RWPE1 (cell line): ENCODE results near the gene FBP1.

ENCODE experiments used
- CTCF ChIA-PET: fragments of 350-600 bp; sonication (Branson Sonifier 250); formaldehyde crosslinking; extraction: SDS; loops from one replicate; lab custom pipeline; 2021; lab: Yijun Ruan, JAX
- POLR2A ChIA-PET: fragments of 400-600 bp; formaldehyde crosslinking; extraction: SDS; loops from one replicate; lab custom pipeline; 2020; ENCODE audit warnings: antibody characterized with exemption; ENCODE audit not compliant: low non-redundant PET; lab: Yijun Ruan, JAX
- DNase-seq: peaks from one replicate; pipeline ENCODE4 v3.0.0; 2012; ENCODE audit warnings: low spot score
- H3K27ac ChIP-seq: fragments of 450-650 bp; 2 replicates; pipeline ENCODE4 v1.5.1; 2017
- CTCF ChIP-seq: fragments of 450-650 bp; conservative IDR thresholded peaks from 2 replicates; pipeline ENCODE4 v1.5.1; 2017; ENCODE audit warnings: low read depth, mild to moderate bottlenecking

Gene FBP1

GRCh38 chr9:94668928-94669729, 29.8 kb upstream of the FBP1 start:
- ChIA-PET CTCF (interaction anchor here (0.6 to 3.4 kb wide), 27 partner anchors 12 to 1658 kb away, joined by 3 to 42 read pairs (median 5); partner anchors contain the start of gene PCAT7), POLR2A (no interaction called here)
- peak; percentile 77 for DNase-seq
- TF ChIP-seq CTCF, result peak; percentile 99
- H3K27ac ChIP-seq, result no peak overlapping the region

GRCh38 chr9:94668418-94668927, 29.2 kb upstream of the FBP1 start:
- ChIA-PET CTCF (interaction anchor here (0.6 to 3.4 kb wide), 15 partner anchors 11 to 1560 kb away, joined by 3 to 42 read pairs (median 5); partner anchors contain the start of gene PCAT7), POLR2A (no interaction called here)
- TF ChIP-seq CTCF, result no peak
- no peak overlapping the region for H3K27ac ChIP-seq
- no peak for DNase-seq

- H3K27ac ChIP-seq, result no peak overlapping the region
- no peak for TF ChIP-seq CTCF
- CTCF ChIA-PET, result interaction anchor here (0.8 to 1.0 kb wide), 2 partner anchors 449 to 465 kb away, joined by 3 to 4 read pairs; no protein-coding TSS in a partner anchor
- POLR2A ChIA-PET, result no interaction called here
- DNase-seq, result no peak
Measured at GRCh38 chr9:94666364-94667099, 27.2 kb upstream of the FBP1 start.

GRCh38 chr9:94665613-94666012, 26.3 kb upstream of the FBP1 start:
- no peak for DNase-seq
- no peak for TF ChIP-seq CTCF
- CTCF ChIA-PET, result interaction anchor here (0.6 to 1.0 kb wide), 3 partner anchors 8 to 450 kb away, joined by 3 read pairs; no protein-coding TSS in a partner anchor
- H3K27ac ChIP-seq, result no peak overlapping the region
- POLR2A ChIA-PET, result no interaction called here

- no peak for TF ChIP-seq CTCF
- CTCF ChIA-PET, result no interaction called here
- H3K27ac ChIP-seq, result no peak overlapping the region
- POLR2A ChIA-PET, result no interaction called here
- DNase-seq, result no peak
Measured at GRCh38 chr9:94664801-94665200, 25.5 kb upstream of the FBP1 start.

GRCh38 chr9:94663640-94664039, 24.3 kb upstream of the FBP1 start:
- TF ChIP-seq CTCF, result no peak
- no peak for DNase-seq
- H3K27ac ChIP-seq, result no peak overlapping the region
- POLR2A ChIA-PET, result no interaction called here
- CTCF ChIA-PET, result no interaction called here
